Stimulated activated CD4-positive, alpha-beta T cell treated with anti-CD3 and anti-CD28 coated beads, Interleukin-2, amount 100 ng/mL, for 4 hours (primary cell): Measurements from ENCODE around the gene CENPN.

Experiments used
- DNase-seq: peaks from one replicate; pipeline ENCODE4 v3.0.0-alpha.2; 2020; ENCODE audit warnings: low read depth

CENPN gene

GRCh38 chr16:81029930-81030604 lies 23.1 kb downstream of the CENPN start:
- no peak for DNase-seq

- peak; percentile 82 for DNase-seq
Measured at GRCh38 chr16:81035398-81035974, 28.5 kb downstream of the CENPN start, which contains the start of gene ATMIN. TSS of gene ATMIN (plus strand) at chr16:81035842. CDS start at chr16:81035871, 29 bp downstream.

- peak; percentile 15 for DNase-seq
Measured at GRCh38 chr16:81035975-81036750, 29.1 kb downstream of the CENPN start.

GRCh38 chr16:81036751-81037350 lies 29.8 kb downstream of the CENPN start:
- DNase-seq: no peak

- no peak for DNase-seq
Measured at GRCh38 chr16:81040131-81040530, 33.1 kb downstream of the CENPN start.

- no peak for DNase-seq
Measured at GRCh38 chr16:81040842-81041241, 33.8 kb downstream of the CENPN start.

- DNase-seq: no peak
Measured at GRCh38 chr16:81041696-81042095, 34.7 kb downstream of the CENPN start.

- no peak for DNase-seq
Measured at GRCh38 chr16:81042821-81043220, 35.8 kb downstream of the CENPN start.

GRCh38 chr16:81053761-81054160 lies 46.7 kb downstream of the CENPN start:
- no peak for DNase-seq

GRCh38 chr16:81060576-81061306 lies 53.7 kb downstream of the CENPN start:
- no peak for DNase-seq

GRCh38 chr16:81061307-81061640 lies 54.3 kb downstream of the CENPN start:
- no peak for DNase-seq

GRCh38 chr16:81061871-81062608 lies 55.0 kb downstream of the CENPN start:
- DNase-seq: no peak

- DNase-seq: no peak
Measured at GRCh38 chr16:81066681-81067080, 59.7 kb downstream of the CENPN start.

- no peak for DNase-seq
Measured at GRCh38 chr16:81067166-81067565, 60.2 kb downstream of the CENPN start.

- no peak for DNase-seq
Measured at GRCh38 chr16:81069063-81069462, 62.0 kb downstream of the CENPN start.

- no peak for DNase-seq
Measured at GRCh38 chr16:81070979-81071378, 64.0 kb downstream of the CENPN start.

GRCh38 chr16:81071805-81072204 lies 64.8 kb downstream of the CENPN start:
- no peak for DNase-seq

- no peak for DNase-seq
Measured at GRCh38 chr16:81073560-81074330, 66.7 kb downstream of the CENPN start.

GRCh38 chr16:81076566-81077075 lies 69.6 kb downstream of the CENPN start:
- DNase-seq: peak; percentile 89
